CD14-positive monocyte (primary cell): Measurements from ENCODE around the gene SEC24C. TPM values are rescaled to one million over a fixed set of nuclear protein-coding genes. Genes with fewer than 3 reads are reported as not detected.
A peak's percentile ranks its signal among the peaks of the same experiment; 100 is the strongest.

Experiments used
- DNase-seq, 3 donors: peaks; one replicate each; pipeline ENCODE4 v3.0.0-alpha.2; 2011 to 2022
- H2AFZ ChIP-seq: 2 replicates; pipeline ENCODE4 v1.6.0; 2012; ENCODE audit warnings: mild to moderate bottlenecking, low read depth, low read length, inconsistent platforms; ENCODE audit not compliant: insufficient read depth, poor library complexity, severe bottlenecking
- H3K27ac ChIP-seq, 2 donors: 1 replicate in 1 of 2; 2 replicates in 1 of 2; pipeline ENCODE4 v1.5.1; 2012 to 2013; ENCODE audit warnings: low read length in 2 of 2, control low read depth in 1 of 2, inconsistent platforms in 1 of 2, low read depth in 1 of 2, mild to moderate bottlenecking in 1 of 2
- H3K27me3 ChIP-seq, 2 donors: one replicate each; pipeline versions ENCODE4 v1.6.0 to v1.6.1; 2011 to 2013; ENCODE audit warnings: low read length in 2 of 2; ENCODE audit not compliant: control insufficient read depth in 2 of 2, insufficient read depth in 2 of 2
- H3K36me3 ChIP-seq, 2 donors: replicated peaks in 1 of 2; 1 replicate in 1 of 2; 2 replicates in 1 of 2; pipeline versions ENCODE4 v1.5.1 to v1.6.1; 2012 to 2013; ENCODE audit warnings: low read length in 2 of 2, control low read depth in 1 of 2, inconsistent platforms in 1 of 2, mild to moderate bottlenecking in 1 of 2; ENCODE audit not compliant: insufficient read depth in 2 of 2, control insufficient read depth in 1 of 2
- H3K4me1 ChIP-seq, 2 donors: 1 replicate in 1 of 2; 2 replicates in 1 of 2; pipeline versions ENCODE4 v1.5.1 to v1.6.1; 2012 to 2013; ENCODE audit warnings: low read length in 2 of 2, control low read depth in 1 of 2, inconsistent platforms in 1 of 2, mild to moderate bottlenecking in 1 of 2, moderate library complexity in 1 of 2; ENCODE audit not compliant: insufficient read depth in 2 of 2, control insufficient read depth in 1 of 2
- H3K4me2 ChIP-seq: replicated peaks from 2 replicates; pipeline ENCODE3; 2012; ENCODE audit warnings: low read length, moderate library complexity, mild to moderate bottlenecking; ENCODE audit not compliant: poor library complexity, severe bottlenecking; ENCODE audit errors: extremely low read depth
- H3K4me3 ChIP-seq, 3 experiments: fragments of 200-600 bp in 1 of 3; sonication (generic) in 1 of 3; replicated peaks in 1 of 3; 1 replicate in 2 of 3; 2 replicates in 1 of 3; pipeline ENCODE4 v1.5.1; 2011 to 2013; ENCODE audit warnings: low read length in 3 of 3, mild to moderate bottlenecking in 3 of 3, control low read depth in 2 of 3, low read depth in 2 of 3, inconsistent platforms in 1 of 3, moderate library complexity in 1 of 3
- H3K79me2 ChIP-seq: 2 replicates; pipeline ENCODE4 v1.6.0; 2012; ENCODE audit warnings: mild to moderate bottlenecking, control low read depth, inconsistent platforms, low read length, moderate library complexity; ENCODE audit not compliant: insufficient read depth
- H3K9ac ChIP-seq: 2 replicates; pipeline ENCODE4 v1.6.0; 2017; ENCODE audit warnings: low read length, mild to moderate bottlenecking; ENCODE audit not compliant: insufficient read depth, poor library complexity, severe bottlenecking
- H3K9me3 ChIP-seq, 2 donors: replicated peaks in 1 of 2; 1 replicate in 1 of 2; 2 replicates in 1 of 2; pipeline versions ENCODE4 v1.5.1 to v1.6.1; 2012 to 2013; ENCODE audit warnings: low read length in 2 of 2, control low read depth in 1 of 2; ENCODE audit not compliant: control insufficient read depth in 1 of 2, insufficient read depth in 1 of 2
- H4K20me1 ChIP-seq: 2 replicates; pipeline ENCODE4 v1.6.0; 2012; ENCODE audit warnings: mild to moderate bottlenecking, low read length, control low read depth, moderate library complexity; ENCODE audit not compliant: insufficient read depth
- H3K27ac Mint-ChIP-seq, 7 donors: one replicate each; pipeline ENCODE4 v1.8.0; 2020; ENCODE audit warnings: mild to moderate bottlenecking in 7 of 7, mixed read lengths in 7 of 7, moderate library complexity in 6 of 7, inconsistent platforms in 2 of 7
- H3K27me3 Mint-ChIP-seq, 3 donors: one replicate each; pipeline ENCODE4 v1.8.0; 2021 to 2022; ENCODE audit warnings: low read depth in 3 of 3, mild to moderate bottlenecking in 3 of 3, mixed read lengths in 3 of 3, moderate library complexity in 3 of 3, inconsistent platforms in 1 of 3
- H3K36me3 Mint-ChIP-seq, 2 donors: one replicate each; pipeline ENCODE4 v1.8.0; 2020; ENCODE audit warnings: mixed read lengths in 2 of 2, inconsistent platforms in 1 of 2, mild to moderate bottlenecking in 1 of 2
- H3K4me1 Mint-ChIP-seq: one replicate; pipeline ENCODE4 v1.8.0; 2020; ENCODE audit warnings: mild to moderate bottlenecking, mixed read lengths
- H3K4me3 Mint-ChIP-seq, 2 donors: one replicate each; pipeline ENCODE4 v1.8.0; 2020; ENCODE audit warnings: mild to moderate bottlenecking in 2 of 2, mixed read lengths in 2 of 2, moderate library complexity in 1 of 2
- H3K9me3 Mint-ChIP-seq, 7 donors: one replicate each; pipeline ENCODE4 v1.8.0; 2020 to 2022; ENCODE audit warnings: mixed read lengths in 7 of 7, mild to moderate bottlenecking in 6 of 7, moderate library complexity in 6 of 7, inconsistent platforms in 2 of 7
- WGBS: methylation state at CpG from one replicate; pipeline ENCODE4 v1.1.5; 2013; ENCODE audit warnings: missing lambda C conversion rate; ENCODE audit not compliant: insufficient coverage; 5-methylcytosine and 5-hydroxymethylcytosine counted together
- intact Hi-C, 2 donors: fragments of 100-400 bp; cut with micrococcal nuclease; formaldehyde crosslinking; loops; one replicate each; pipeline versions ENCODE4 v1.15.0 to v1.15.1; 2023
- polyA plus RNA-seq, 3 donors: library from polyadenylated mRNA; depleted of rRNA in 1 of 3; unstranded in 2 of 3; stranded (reverse) in 1 of 3; fragments of 300-500 nt in 2 of 3; fragments of >200 nt in 1 of 3; fragmentation: Illumina TruSeq in 2 of 3; gene quantifications; 1 replicate in 2 of 3; 2 replicates in 1 of 3; pipeline ENCODE4 v1.2.3, GENCODE V29; 2012 to 2021
- small RNA-seq: library from RNA; depleted of rRNA; stranded (forward); fragments of <200 nt; gene quantifications from one replicate; pipeline ENCODE3, GENCODE V24; 2012; ENCODE audit warnings: low read depth; ENCODE audit not compliant: insufficient read length
- TF ChIP-seq, protein P1 (sequence below): fragments of 200-600 bp; IDR thresholded peaks from one replicate; pipeline ENCODE4 v1.8.0; 2022; ENCODE audit warnings: antibody characterized with exemption, mild to moderate bottlenecking

The SEC24C gene
- polyA plus RNA-seq, 3 donors = 25.7 to 65.8 (median 44.8) TPM

DNA sequence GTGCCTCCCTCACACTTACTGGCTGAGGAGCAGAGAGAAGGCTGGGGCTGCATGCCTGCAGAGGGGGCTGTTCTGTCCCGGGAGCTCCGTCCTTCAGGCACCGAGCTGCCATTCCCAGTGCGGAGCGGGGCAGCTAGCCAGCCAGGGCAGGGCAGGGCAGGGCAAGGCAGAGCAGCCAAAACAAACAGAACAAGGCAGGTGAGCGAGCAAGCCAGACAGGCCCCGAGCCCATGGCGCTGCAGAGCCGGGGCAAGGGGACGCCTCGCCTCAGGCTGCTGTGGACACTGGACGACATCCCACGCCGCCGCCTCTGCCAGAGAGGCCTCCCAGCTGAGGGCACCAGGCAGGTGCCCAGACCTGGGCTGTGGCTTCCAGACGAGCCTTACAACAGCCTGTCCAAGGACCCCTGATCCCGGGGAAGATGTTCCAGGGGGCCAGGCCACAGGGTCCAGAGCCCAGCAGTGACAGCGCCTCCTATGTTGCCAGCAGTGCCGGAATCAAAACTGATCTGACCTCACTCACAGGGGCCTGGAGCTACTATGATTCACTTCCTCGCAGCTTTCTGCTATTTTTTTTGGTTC lies 75.4 kb downstream of the SEC24C start:
- TF ChIP-seq, protein P1, sequence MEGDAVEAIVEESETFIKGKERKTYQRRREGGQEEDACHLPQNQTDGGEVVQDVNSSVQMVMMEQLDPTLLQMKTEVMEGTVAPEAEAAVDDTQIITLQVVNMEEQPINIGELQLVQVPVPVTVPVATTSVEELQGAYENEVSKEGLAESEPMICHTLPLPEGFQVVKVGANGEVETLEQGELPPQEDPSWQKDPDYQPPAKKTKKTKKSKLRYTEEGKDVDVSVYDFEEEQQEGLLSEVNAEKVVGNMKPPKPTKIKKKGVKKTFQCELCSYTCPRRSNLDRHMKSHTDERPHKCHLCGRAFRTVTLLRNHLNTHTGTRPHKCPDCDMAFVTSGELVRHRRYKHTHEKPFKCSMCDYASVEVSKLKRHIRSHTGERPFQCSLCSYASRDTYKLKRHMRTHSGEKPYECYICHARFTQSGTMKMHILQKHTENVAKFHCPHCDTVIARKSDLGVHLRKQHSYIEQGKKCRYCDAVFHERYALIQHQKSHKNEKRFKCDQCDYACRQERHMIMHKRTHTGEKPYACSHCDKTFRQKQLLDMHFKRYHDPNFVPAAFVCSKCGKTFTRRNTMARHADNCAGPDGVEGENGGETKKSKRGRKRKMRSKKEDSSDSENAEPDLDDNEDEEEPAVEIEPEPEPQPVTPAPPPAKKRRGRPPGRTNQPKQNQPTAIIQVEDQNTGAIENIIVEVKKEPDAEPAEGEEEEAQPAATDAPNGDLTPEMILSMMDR = no peak
- H3K4me1 ChIP-seq = peaks cover 46 to 53% of the 10 kb centered on the region in 2 donors
- DNase-seq = no peak
- no peaks in the 10 kb centered on the region for H3K27me3 ChIP-seq
- H3K36me3 Mint-ChIP-seq = peaks cover 46 to 63% of the 10 kb centered on the region in 2 donors
- peak overlapping the region in 1 of 3 experiments; percentile 1 for H3K4me3 ChIP-seq
- H3K9me3 ChIP-seq = no peaks in the 10 kb centered on the region
- peak overlapping the region; percentile 14 to 61 for H3K27ac ChIP-seq
- H3K27me3 Mint-ChIP-seq = peaks cover 0 to 4% (median 0%) of the 10 kb centered on the region in 3 donors
- no peak overlapping the region for H2AFZ ChIP-seq
- H3K79me2 ChIP-seq = no peaks in the 10 kb centered on the region
- peak overlapping the region in 5 of 7 donors; percentile 32 to 87 (median 63) for H3K27ac Mint-ChIP-seq
- no peaks in the 10 kb centered on the region for H3K9me3 Mint-ChIP-seq
- H4K20me1 ChIP-seq = no peaks in the 10 kb centered on the region
- intact Hi-C loops = no loop called here
- peaks cover 34 to 52% of the 10 kb centered on the region in 2 donors for H3K36me3 ChIP-seq
- 95% methylated on average over 19 of the region's 20 CpGs for WGBS
- H3K9ac ChIP-seq = peak overlapping the region; percentile 6
- H3K4me1 Mint-ChIP-seq = peaks cover 51% of the 10 kb centered on the region
- H3K4me3 Mint-ChIP-seq = no peak overlapping the region
- peak overlapping the region; percentile 4 for H3K4me2 ChIP-seq

Small RNAs within 50 kb of the gene (small RNA-seq; reads per million reads assigned to genes)
- gene AC022400.4 (not detected), gene AC022400.9 (not detected), gene RNA5SP320 (not detected), gene ZSWIM8-AS1 (not detected)

Other genes with a start within 250 kb of the SEC24C start
- 10 to 100 TPM in 1 of 3 donors, 1 to 10 TPM in 2; 4.8 to 18.9 (median 6.5) TPM for gene PPP3CB, start 248.3 kb upstream of the SEC24C start, polyA plus RNA-seq
- 1 to 10 TPM in 1 of 3 donors, under 1 TPM in 2; 0.28 to 2.4 (median 0.55) TPM for gene USP54, start 153.0 kb upstream of the SEC24C start, polyA plus RNA-seq
- gene MYOZ1, start 102.9 kb upstream of the SEC24C start, polyA plus RNA-seq = not detected
- not detected for gene SYNPO2L, start 88.3 kb upstream of the SEC24C start, polyA plus RNA-seq
- gene AGAP5, start 46.3 kb upstream of the SEC24C start, polyA plus RNA-seq = 1 to 10 TPM in 1 of 3 donors, under 1 TPM in 2; 0.23 to 8.9 (median 0.44) TPM
- 10 to 100 TPM; 15.0 to 85.0 (median 72.3) TPM for gene CHCHD1, start 37.7 kb downstream of the SEC24C start, polyA plus RNA-seq
- 100 to 1,000 TPM in 1 of 3 donors, 10 to 100 TPM in 1, 1 to 10 TPM in 1; 7.8 to 150 (median 19.2) TPM for gene ZSWIM8, start 41.2 kb downstream of the SEC24C start, polyA plus RNA-seq
- gene NDST2, start 67.2 kb downstream of the SEC24C start, polyA plus RNA-seq = 10 to 100 TPM; 22.7 to 59.1 (median 25.6) TPM
- gene CAMK2G, start 130.2 kb downstream of the SEC24C start, polyA plus RNA-seq = 10 to 100 TPM in 1 of 3 donors, 1 to 10 TPM in 2; 1.7 to 60.7 (median 3.0) TPM
- gene PLAU, start 166.8 kb downstream of the SEC24C start, polyA plus RNA-seq = 1 to 10 TPM in 1 of 3 donors, under 1 TPM in 2; 0.16 to 1.5 (median 0.43) TPM